Panc1 (cell line): ENCODE results near the gene CLEC20A. TPM values are rescaled to one million over a fixed set of nuclear protein-coding genes. Genes with fewer than 3 reads are reported as not detected.
A peak's percentile ranks its signal among the peaks of the same experiment; 100 is the strongest.

ENCODE experiments used
- ATAC-seq: fragments of 200-7000 bp; cut with Tn5 transposase; 2 replicates; pipeline ENCODE4 v1.9.1; 2020; ENCODE audit warnings: mild to moderate bottlenecking, moderate library complexity
- BruUV-seq: library from RNA; stranded (reverse); fragments of 400-500 nt; replicated peaks from 2 replicates; lab custom pipeline; 2021; lab: Mats Ljungman, UMichigan
- CTCF ChIA-PET: fragments of 300-600 bp; sonication (Branson Sonifier 250); formaldehyde crosslinking; loops from one replicate; lab custom pipeline; 2022; ENCODE audit warnings: antibody characterized with exemption; lab: Charles Lee
- POLR2A ChIA-PET: fragments of 300-600 bp; sonication (Branson Sonifier 250); formaldehyde crosslinking; loops from one replicate; lab custom pipeline; 2022; ENCODE audit warnings: antibody characterized with exemption; lab: Charles Lee
- DNase-seq: peaks from one replicate; pipeline ENCODE4 v3.0.0-alpha.2; 2010; ENCODE audit warnings: low read depth, low spot score
- H3K27ac ChIP-seq: 2 replicates; pipeline ENCODE4 v1.5.1; 2011; ENCODE audit warnings: mild to moderate bottlenecking, low read length, inconsistent platforms
- H3K27me3 ChIP-seq: fragments of 200-500 bp; sonication (Bioruptor generic); 2 replicates; pipeline ENCODE4 v1.6.0; 2014; ENCODE audit warnings: low read length, inconsistent platforms; ENCODE audit not compliant: control insufficient read depth, insufficient read depth
- H3K36me3 ChIP-seq: fragments of 200-500 bp; sonication (Bioruptor generic); 2 replicates; pipeline ENCODE4 v1.5.1; 2014; ENCODE audit warnings: inconsistent platforms, mild to moderate bottlenecking, low read length, moderate library complexity; ENCODE audit not compliant: control insufficient read depth, insufficient read depth
- H3K4me1 ChIP-seq: 2 replicates; pipeline ENCODE4 v1.5.1; 2011; ENCODE audit warnings: inconsistent platforms, mild to moderate bottlenecking, low read length, moderate library complexity; ENCODE audit not compliant: control insufficient read depth, insufficient read depth
- H3K4me3 ChIP-seq, 2 experiments: 2 replicates each; pipeline ENCODE4 v1.5.1; 2011 to 2012; ENCODE audit warnings: low read depth in 2 of 2, low read length in 2 of 2, mild to moderate bottlenecking in 2 of 2, inconsistent platforms in 1 of 2, moderate library complexity in 1 of 2
- H3K9me3 ChIP-seq: fragments of 200-500 bp; sonication (Bioruptor generic); 2 replicates; pipeline ENCODE4 v1.5.1; 2014; ENCODE audit warnings: low read depth, mild to moderate bottlenecking, inconsistent platforms, low read length, moderate library complexity; ENCODE audit not compliant: control insufficient read depth, insufficient read depth
- CTCF ChIP-seq: fragments of 450-650 bp; IDR thresholded peaks from 2 replicates; pipeline ENCODE4 v1.5.1; 2017; ENCODE audit warnings: mild to moderate bottlenecking
- POLR2AphosphoS5 ChIP-seq: IDR thresholded peaks from 2 replicates; pipeline ENCODE4 v1.6.1; 2012; ENCODE audit warnings: mild to moderate bottlenecking, low read depth, low read length, moderate library complexity
- REST ChIP-seq, 2 experiments: IDR thresholded peaks; 2 replicates each; pipeline ENCODE4 v1.6.1; 2011 to 2012; ENCODE audit warnings: low read depth in 2 of 2, control low read depth in 1 of 2, low read length in 1 of 2, mild to moderate bottlenecking in 1 of 2, moderate library complexity in 1 of 2; ENCODE audit not compliant: insufficient read depth in 1 of 2
- SIN3A ChIP-seq: IDR thresholded peaks from 2 replicates; pipeline ENCODE4 v1.6.1; 2012; ENCODE audit warnings: low read depth, mild to moderate bottlenecking, low read length, moderate library complexity, borderline replicate concordance; ENCODE audit not compliant: insufficient read depth
- TCF7L2 ChIP-seq: IDR thresholded peaks from 2 replicates; pipeline ENCODE4 v1.6.1; 2011; ENCODE audit warnings: mild to moderate bottlenecking, low read depth, low read length, inconsistent platforms
- in situ Hi-C: cut with HindIII; loops from 2 replicates; pipeline ENCODE4 v1.10.0; 2016; ENCODE audit warnings: low sequenced_read_pairs, low pct_unique_long_range_greater_than_20kb
- intact Hi-C: fragments of 100-400 bp; cut with micrococcal nuclease; formaldehyde crosslinking; loops from one replicate; pipeline ENCODE4 v1.10.0; 2022; ENCODE audit not compliant: unreplicated experiment
- total RNA-seq: library from RNA; stranded (reverse); gene quantifications from one replicate; pipeline ENCODE4 v1.2.1, GENCODE V29; 2021; ENCODE audit not compliant: unreplicated experiment

CLEC20A gene
- total RNA-seq, 1 experiment from 2014 or later = not detected

GRCh38 chr1:178486100-178487069 is 10.4 kb downstream of the CLEC20A start:
- H3K27me3 ChIP-seq = no peaks in the 10 kb centered on the region
- H3K9me3 ChIP-seq = no peaks in the 10 kb centered on the region
- H3K27ac ChIP-seq = no peak overlapping the region
- ATAC-seq (peak; percentile 8; the same call in 1 of the 2 replicates), DNase-seq (no peak)
- no peaks in the 10 kb centered on the region for H3K4me1 ChIP-seq
- no peak overlapping the region for H3K4me3 ChIP-seq
- no TSS peak for BruUV-seq
- in situ Hi-C loops = no loop called here
- no peaks in the 10 kb centered on the region for H3K36me3 ChIP-seq
- POLR2A ChIA-PET = no interaction called here
- intact Hi-C loops = no loop called here
- CTCF ChIA-PET = interaction anchor here (0.6 kb wide), 1 partner anchor 68 kb away, joined by 5 read pairs; no protein-coding TSS in a partner anchor
- no peak for TF ChIP-seq POLR2AphosphoS5
- TF ChIP-seq SIN3A = no peak
- TF ChIP-seq CTCF = no peak
- no peak for TF ChIP-seq TCF7L2
- TF ChIP-seq REST (IDR thresholded peaks at IDR 0.05; ENCODE audit: insufficient read depth in 1 of 2, low read depth in 2 of 2, low read length in 1 of 2) = no peak

- Histone ChIP-seq H3K4me3 (no peak overlapping the region), H3K27me3 (no peaks in the 10 kb centered on the region), H3K27ac (no peak overlapping the region), H3K36me3 (no peaks in the 10 kb centered on the region), H3K4me1 (no peaks in the 10 kb centered on the region), H3K9me3 (no peaks in the 10 kb centered on the region)
- in situ Hi-C loops = no loop called here
- TF ChIP-seq REST (IDR thresholded peaks at IDR 0.05; ENCODE audit: insufficient read depth in 1 of 2, low read depth in 2 of 2, low read length in 1 of 2) = no peak
- TF ChIP-seq TCF7L2 = no peak
- TF ChIP-seq SIN3A = no peak
- TF ChIP-seq CTCF = no peak
- no peak for TF ChIP-seq POLR2AphosphoS5
- no peak for DNase-seq
- intact Hi-C loops = no loop called here
- ChIA-PET POLR2A (no interaction called here), CTCF (no interaction called here)
- no peak for ATAC-seq
- BruUV-seq = no TSS peak
These were observed 11.2 kb downstream of the CLEC20A start for GRCh38 chr1:178485541-178485981.
